Brain microvascular endothelial cell (primary cell): ENCODE data around the gene OR10D3.
"Not testable (repeated sequence)": the region's sequence is repeated elsewhere in the genome, so short reads cannot be mapped to it uniquely, and the experiment has no call there.

ENCODE experiments used
- DNase-seq: peaks from one replicate; pipeline ENCODE4 v3.0.0-alpha.2; 2020
- H3K27ac ChIP-seq: fragments of 250-450 bp; sonication (Bioruptor Pico); 2 replicates; pipeline ENCODE4 v1.5.1; 2020; ENCODE audit warnings: mild to moderate bottlenecking, moderate library complexity
- H3K27me3 ChIP-seq: fragments of 250-450 bp; sonication (Bioruptor Pico); replicated peaks from 2 replicates; pipeline ENCODE4 v1.5.1; 2020; ENCODE audit warnings: mild to moderate bottlenecking
- H3K36me3 ChIP-seq: fragments of 250-450 bp; sonication (Bioruptor Pico); replicated peaks from 2 replicates; pipeline ENCODE4 v1.5.1; 2020; ENCODE audit warnings: mild to moderate bottlenecking
- H3K4me3 ChIP-seq: 2 replicates; pipeline ENCODE4 v1.5.1; 2011; ENCODE audit warnings: low read depth, mild to moderate bottlenecking, control low read depth, low read length, moderate library complexity
- CTCF ChIP-seq: IDR thresholded peaks from 2 replicates; pipeline ENCODE4 v1.5.1; 2011; ENCODE audit warnings: low read depth, mild to moderate bottlenecking, moderate library complexity, low read length, control low read depth, inconsistent platforms; ENCODE audit errors: missing control alignments
- in situ Hi-C: cut with HindIII; loops from 2 replicates; pipeline ENCODE4 v1.10.0; 2017; ENCODE audit warnings: low sequenced_read_pairs, low pct_ligation_motif_present

The OR10D3 gene

GRCh38 chr11:124159481-124159880 lies 23.7 kb upstream of the OR10D3 start:
- no peak for DNase-seq
- Histone ChIP-seq H3K27me3 (no peaks in the 10 kb centered on the region), H3K4me3 (no peak overlapping the region), H3K27ac (no peak overlapping the region), H3K36me3 (no peaks in the 10 kb centered on the region)
- in situ Hi-C loops, result no loop called here
- TF ChIP-seq CTCF, result no peak

- Histone ChIP-seq H3K4me3 (no peak overlapping the region), H3K27me3 (no peaks in the 10 kb centered on the region), H3K27ac (no peak overlapping the region), H3K36me3 (no peaks in the 10 kb centered on the region)
- in situ Hi-C loops, result no loop called here
- TF ChIP-seq CTCF, result no peak
- DNase-seq, result no peak
Measured at GRCh38 chr11:124160986-124161385, 22.2 kb upstream of the OR10D3 start.

- no peak for DNase-seq
- Histone ChIP-seq H3K27ac (no peak overlapping the region), H3K36me3 (no peaks in the 10 kb centered on the region), H3K27me3 (no peaks in the 10 kb centered on the region), H3K4me3 (no peak overlapping the region)
- in situ Hi-C loops, result no loop called here
- no peak for TF ChIP-seq CTCF
Measured at GRCh38 chr11:124167826-124168231, 15.3 kb upstream of the OR10D3 start.

GRCh38 chr11:124168796-124169195 lies 14.3 kb upstream of the OR10D3 start:
- H3K27ac ChIP-seq, result no peak overlapping the region
- no peaks in the 10 kb centered on the region for H3K36me3 ChIP-seq
- H3K27me3 ChIP-seq, result no peaks in the 10 kb centered on the region
- in situ Hi-C loops, result no loop called here
- no peak for TF ChIP-seq CTCF
- no peak for DNase-seq
- H3K4me3 ChIP-seq, result no peak overlapping the region

GRCh38 chr11:124170315-124170714 lies 12.8 kb upstream of the OR10D3 start:
- H3K27me3 ChIP-seq, H3K36me3 ChIP-seq, in situ Hi-C loops, H3K4me3 ChIP-seq, H3K27ac ChIP-seq, DNase-seq: not testable (repeated sequence)

- no peaks in the 10 kb centered on the region for H3K36me3 ChIP-seq
- TF ChIP-seq CTCF, result no peak
- no peaks in the 10 kb centered on the region for H3K27me3 ChIP-seq
- H3K27ac ChIP-seq, result no peak overlapping the region
- no peak overlapping the region for H3K4me3 ChIP-seq
- DNase-seq, result no peak
- in situ Hi-C loops, result no loop called here
Measured at GRCh38 chr11:124170801-124171586, 12.2 kb upstream of the OR10D3 start.
